Daoy (cell line): ENCODE measurements around the gene WWOX. TPM values are rescaled to one million over a fixed set of nuclear protein-coding genes. Genes with fewer than 3 reads are reported as not detected.

Source experiments
- DNase-seq: peaks from one replicate; pipeline ENCODE4 v3.0.0-alpha.2; 2015; ENCODE audit warnings: low read depth
- total RNA-seq: library from RNA; depleted of rRNA; stranded (reverse); fragments of >200 nt; shearing (Covaris generic); gene quantifications from 2 replicates; pipeline ENCODE4 v1.2.3, GENCODE V29; 2014

WWOX gene
- total RNA-seq, 1 experiment from 2014 or later = 21.1 TPM

GRCh38 chr16:78939597-78939996, 840.1 kb downstream of the WWOX start:
- DNase-seq = no peak

- DNase-seq = no peak
Observed at GRCh38 chr16:78942625-78943245, 843.3 kb downstream of the WWOX start.

- no peak for DNase-seq
Observed at GRCh38 chr16:78945336-78945735, 845.9 kb downstream of the WWOX start.

- DNase-seq = no peak
Observed at GRCh38 chr16:78946556-78946955, 847.1 kb downstream of the WWOX start.

- no peak for DNase-seq
Observed at GRCh38 chr16:78950768-78951167, 851.3 kb downstream of the WWOX start.

- no peak for DNase-seq
Observed at GRCh38 chr16:78952630-78953029, 853.2 kb downstream of the WWOX start.

- DNase-seq = no peak
Observed at GRCh38 chr16:78953526-78953925, 854.1 kb downstream of the WWOX start.

- no peak for DNase-seq
Observed at GRCh38 chr16:78955206-78955605, 855.8 kb downstream of the WWOX start.

- DNase-seq = no peak
Observed at GRCh38 chr16:78956859-78957258, 857.4 kb downstream of the WWOX start.

- peak; percentile 46 for DNase-seq
Observed at GRCh38 chr16:78957317-78958100, 858.1 kb downstream of the WWOX start.

- DNase-seq = no peak
Observed at GRCh38 chr16:78961464-78961863, 862.0 kb downstream of the WWOX start.

- DNase-seq = no peak
Observed at GRCh38 chr16:78962457-78962929, 863.0 kb downstream of the WWOX start.

GRCh38 chr16:78967948-78968347, 868.5 kb downstream of the WWOX start:
- no peak for DNase-seq

GRCh38 chr16:78969721-78970120, 870.3 kb downstream of the WWOX start:
- DNase-seq = no peak

- no peak for DNase-seq
Observed at GRCh38 chr16:78970650-78971049, 871.2 kb downstream of the WWOX start.

GRCh38 chr16:78972006-78972405, 872.6 kb downstream of the WWOX start:
- no peak for DNase-seq

GRCh38 chr16:78972986-78973385, 873.5 kb downstream of the WWOX start:
- DNase-seq = peak; percentile 43

GRCh38 chr16:78976212-78976611, 876.8 kb downstream of the WWOX start:
- peak; percentile 77 for DNase-seq

- no peak for DNase-seq
Observed at GRCh38 chr16:78980825-78981224, 881.4 kb downstream of the WWOX start.

GRCh38 chr16:78982096-78982744, 882.8 kb downstream of the WWOX start:
- no peak for DNase-seq

- peak; percentile 59 for DNase-seq
Observed at GRCh38 chr16:78984324-78984723, 884.9 kb downstream of the WWOX start.

- peak; percentile 26 for DNase-seq
Observed at GRCh38 chr16:78984887-78985464, 885.5 kb downstream of the WWOX start.
